ENCODE results near the gene BOLA1. TPM values are rescaled to one million over a fixed set of nuclear protein-coding genes. Genes with fewer than 3 reads are reported as not detected.

The BOLA1 gene
- total and polyA plus RNA-seq, 2 of the 13 experiments (the other 11 are each of a cell fraction or from before 2014, with no cell fraction given) = 3.2 to 4.2 TPM

- TF ChIP-seq POLR2G (IDR thresholded peaks at IDR 0.05; ENCODE audit: low read depth, low read length) = peak; percentile 81
- no peak for TF ChIP-seq ZNF577 (CRISPR knock-in tag; IDR thresholded peaks at IDR 0.05; ENCODE audit: borderline replicate concordance, low read depth)
- no peak for TF ChIP-seq GZF1 (CRISPR knock-in tag; IDR thresholded peaks at IDR 0.05)
- no peak for TF ChIP-seq ADNP (CRISPR knock-in tag; IDR thresholded peaks at IDR 0.05)
- TF ChIP-seq BATF2 (CRISPR knock-in tag; IDR thresholded peaks at IDR 0.05) = no peak; the same call in 1 of the 2 replicates
- peak; percentile 98 for TF ChIP-seq HNRNPLL (IDR thresholded peaks at IDR 0.05; ENCODE audit: low read depth, low read length, poor library complexity, severe bottlenecking)
- no peak for TF ChIP-seq NFKB2 (CRISPR knock-in tag; IDR thresholded peaks at IDR 0.05; ENCODE audit: borderline replicate concordance)
- no peak for TF ChIP-seq ZUFSP (CRISPR knock-in tag; IDR thresholded peaks at IDR 0.05; ENCODE audit: borderline replicate concordance)
- no peak for TF ChIP-seq ZNF329 (CRISPR knock-in tag; IDR thresholded peaks at IDR 0.05; ENCODE audit: low read depth)
- 0 out of 2 replicates have a peak, but pooled peaks have one; percentile 33 for TF ChIP-seq IRF9 (CRISPR knock-in tag; IDR thresholded peaks at IDR 0.05; ENCODE audit: borderline replicate concordance)
- TF ChIP-seq PLRG1 (conservative IDR thresholded peaks at IDR 0.05) = no peak
- TF ChIP-seq TAF1 (CRISPR knock-in tag; IDR thresholded peaks at IDR 0.05) = peak; percentile 58; the same call in 1 of the 2 replicates
- TF ChIP-seq NR1H2 (CRISPR knock-in tag; IDR thresholded peaks at IDR 0.05; ENCODE audit: borderline replicate concordance, low read depth) = peak; percentile 53; the same call in 1 of the 2 replicates
- TF ChIP-seq HINFP (CRISPR knock-in tag; IDR thresholded peaks at IDR 0.05; ENCODE audit: low read depth) = no peak; the same call in 1 of the 2 replicates
- no peak for TF ChIP-seq SNAPC2 (CRISPR knock-in tag; IDR thresholded peaks at IDR 0.05)
- no peak; the same call in 1 of the 2 replicates for TF ChIP-seq SP4 (CRISPR knock-in tag; IDR thresholded peaks at IDR 0.05)
- no peak; the same call in 1 of the 2 replicates for TF ChIP-seq ZNF142 (CRISPR knock-in tag; IDR thresholded peaks at IDR 0.05)
These were observed 11.7 kb upstream of the BOLA1 start (continued) for GRCh38 chr1:149887456-149888246.

All from HepG2 (cell line).